ENCODE results near the gene DHRSX.

DNA sequence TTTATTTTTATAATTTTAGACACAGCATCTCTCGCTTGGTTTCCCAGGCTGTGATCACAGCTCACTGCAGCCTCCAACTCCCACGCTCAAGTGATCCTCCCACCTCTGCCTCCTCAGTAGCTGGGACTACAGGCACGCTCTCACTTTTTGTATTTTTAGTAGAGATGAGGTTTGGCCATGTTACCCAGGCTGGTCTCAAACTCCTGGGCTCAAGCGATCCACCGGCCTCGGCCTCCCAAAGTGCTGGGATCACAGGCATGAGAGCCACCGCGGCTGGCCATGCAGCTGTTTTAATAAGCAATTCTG is 39.1 kb downstream of the DHRSX start:
- TF ChIP-seq GATA2 (IDR thresholded peaks at IDR 0.05; ENCODE audit: low read depth, low read length) (no peak), GATA3 (IDR thresholded peaks at IDR 0.05; ENCODE audit: low read depth, low read length) (no peak)

Data from SH-SY5Y (cell line).